ENCODE measurements around the gene PRKAG3. TPM values are rescaled to one million over a fixed set of nuclear protein-coding genes. Genes with fewer than 3 reads are reported as not detected.

Gene PRKAG3
- total and polyA plus RNA-seq, 2 donors (not counting 1 experiment from before 2014, with no cell fraction given): not detected

DNA sequence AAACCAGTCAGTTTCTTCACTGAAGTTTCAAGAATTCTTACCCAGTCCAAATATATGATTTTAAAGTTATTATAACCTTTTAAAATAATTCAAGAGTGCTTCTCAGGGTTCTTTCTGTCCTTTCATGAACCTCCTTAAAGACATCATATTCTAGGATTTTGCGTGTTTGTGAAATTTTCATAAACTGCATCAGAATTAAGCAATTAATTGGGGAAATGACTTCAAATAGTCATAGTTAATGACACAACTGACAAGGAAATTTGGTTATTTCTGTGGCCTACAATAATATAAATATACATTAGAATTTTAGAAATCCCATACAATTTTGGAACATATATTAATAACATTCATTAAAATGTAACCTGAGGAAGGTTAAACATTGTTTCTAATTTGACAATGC, 39.2 kb downstream of the PRKAG3 start:
- CTCF ChIA-PET: no interaction called here

DNA sequence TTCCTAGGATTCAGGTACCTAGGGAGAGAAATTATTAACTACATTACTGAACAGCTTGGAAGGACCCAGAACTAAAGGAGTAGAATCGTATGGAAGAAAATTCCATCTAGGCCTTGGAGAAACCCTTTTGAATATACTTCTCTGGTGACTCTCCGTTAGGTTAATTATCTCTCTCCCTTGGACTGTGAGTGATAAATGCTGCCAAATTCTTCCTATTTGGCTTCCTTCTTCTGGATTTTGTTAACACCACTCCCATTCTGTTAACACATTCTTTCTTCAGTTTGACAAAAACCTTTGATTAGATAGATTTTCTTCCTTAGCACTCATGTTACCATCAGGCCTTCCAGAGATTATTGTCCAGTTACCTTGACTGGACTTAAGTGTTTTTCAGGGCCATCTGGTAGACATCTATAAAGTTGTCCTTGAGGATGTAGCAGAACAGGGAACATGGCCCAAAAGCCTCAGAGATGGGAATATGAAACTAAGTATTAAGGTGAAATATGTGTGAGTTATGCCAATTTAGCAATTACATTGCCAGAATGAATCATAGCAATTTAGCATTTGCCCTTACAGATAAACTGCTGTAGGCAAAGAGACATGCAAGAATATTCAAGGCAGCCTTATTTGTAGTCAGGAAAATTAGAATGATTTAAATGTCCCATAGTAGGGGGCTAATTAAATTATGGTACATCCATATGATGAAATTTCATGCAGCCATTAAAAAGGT, 42.9 kb downstream of the PRKAG3 start:
- Histone ChIP-seq H3K9me3 (ENCODE audit: control extremely low read depth in 1 of 3, control insufficient read depth in 2 of 3, insufficient read depth in 1 of 3, low read length in 2 of 3) (no peaks in the 10 kb centered on the region), H2AFZ (ENCODE audit: insufficient read depth, low read depth, low read length, poor library complexity, severe bottlenecking) (no peak overlapping the region), H4K20me1 (ENCODE audit: control insufficient read depth, insufficient read depth, low read length, poor library complexity, severe bottlenecking) (no peaks in the 10 kb centered on the region), H3K27me3 (replicated peaks in 1 of 4; ENCODE audit: control extremely low read depth in 1 of 4, control insufficient read depth in 3 of 4, insufficient read depth in 4 of 4, low read length in 3 of 4) (peaks cover 0 to 13% (median under 1%) of the 10 kb centered on the region in 4 experiments), H3K79me2 (ENCODE audit: control insufficient read depth, insufficient read depth, low read length) (no peaks in the 10 kb centered on the region), H3K4me3 (ENCODE audit: control extremely low read depth in 1 of 5, extremely low read depth in 1 of 5, insufficient read depth in 1 of 5, low read depth in 2 of 5, low read length in 4 of 5) (no peak overlapping the region), H3K36me3 (replicated peaks in 1 of 2; ENCODE audit: control extremely low read depth in 1 of 2, control insufficient read depth in 1 of 2, extremely low read depth in 1 of 2, insufficient read depth in 2 of 2, low read length in 1 of 2) (no peaks in the 10 kb centered on the region), H3K9ac (ENCODE audit: low read length) (no peak overlapping the region), H3K27ac (ENCODE audit: low read length in 2 of 2) (no peak overlapping the region), H3K4me2 (replicated peaks; ENCODE audit: low read depth, low read length, poor library complexity, severe bottlenecking) (no peak overlapping the region), H3K4me1 (ENCODE audit: control insufficient read depth in 2 of 2, insufficient read depth in 2 of 2, low read length in 2 of 2) (no peaks in the 10 kb centered on the region)
- Mint-ChIP-seq H3K4me3 (no peak overlapping the region), H3K9me3 (ENCODE audit: insufficient read depth) (peaks cover 4% of the 10 kb centered on the region), H3K4me1 (no peaks in the 10 kb centered on the region), H3K27me3 (peaks cover 31% of the 10 kb centered on the region), H3K27ac (no peak overlapping the region)
- DNase-seq (no peak), ATAC-seq (ENCODE audit: low read depth) (no peak)
- ChIA-PET POLR2A (no interaction called here), CTCF (no interaction called here)
- TF ChIP-seq, protein P1, sequence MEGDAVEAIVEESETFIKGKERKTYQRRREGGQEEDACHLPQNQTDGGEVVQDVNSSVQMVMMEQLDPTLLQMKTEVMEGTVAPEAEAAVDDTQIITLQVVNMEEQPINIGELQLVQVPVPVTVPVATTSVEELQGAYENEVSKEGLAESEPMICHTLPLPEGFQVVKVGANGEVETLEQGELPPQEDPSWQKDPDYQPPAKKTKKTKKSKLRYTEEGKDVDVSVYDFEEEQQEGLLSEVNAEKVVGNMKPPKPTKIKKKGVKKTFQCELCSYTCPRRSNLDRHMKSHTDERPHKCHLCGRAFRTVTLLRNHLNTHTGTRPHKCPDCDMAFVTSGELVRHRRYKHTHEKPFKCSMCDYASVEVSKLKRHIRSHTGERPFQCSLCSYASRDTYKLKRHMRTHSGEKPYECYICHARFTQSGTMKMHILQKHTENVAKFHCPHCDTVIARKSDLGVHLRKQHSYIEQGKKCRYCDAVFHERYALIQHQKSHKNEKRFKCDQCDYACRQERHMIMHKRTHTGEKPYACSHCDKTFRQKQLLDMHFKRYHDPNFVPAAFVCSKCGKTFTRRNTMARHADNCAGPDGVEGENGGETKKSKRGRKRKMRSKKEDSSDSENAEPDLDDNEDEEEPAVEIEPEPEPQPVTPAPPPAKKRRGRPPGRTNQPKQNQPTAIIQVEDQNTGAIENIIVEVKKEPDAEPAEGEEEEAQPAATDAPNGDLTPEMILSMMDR (IDR thresholded peaks at IDR 0.05): no peak
- TF ChIP-seq EZH2 (IDR thresholded peaks at IDR 0.05; ENCODE audit: borderline replicate concordance, insufficient read depth, low read depth, low read length, poor library complexity, severe bottlenecking): no peak
- no CpG with 5 or more reads among the region's 2 CpGs for WGBS (ENCODE audit: insufficient coverage)
- intact Hi-C loops (cut with micrococcal nuclease): no loop called here

More for the DNA sequence above, 39.2 kb downstream of the PRKAG3 start:
- H2AFZ ChIP-seq (ENCODE audit: insufficient read depth, low read depth, low read length, poor library complexity, severe bottlenecking): no peak overlapping the region
- H3K27ac ChIP-seq (ENCODE audit: low read length in 2 of 2): no peak overlapping the region
- no peaks in the 10 kb centered on the region for H3K9me3 ChIP-seq (ENCODE audit: control extremely low read depth in 1 of 3, control insufficient read depth in 2 of 3, insufficient read depth in 1 of 3, low read length in 2 of 3)
- no peaks in the 10 kb centered on the region for H3K36me3 ChIP-seq (replicated peaks in 1 of 2; ENCODE audit: control extremely low read depth in 1 of 2, control insufficient read depth in 1 of 2, extremely low read depth in 1 of 2, insufficient read depth in 2 of 2, low read length in 1 of 2)
- Mint-ChIP-seq H3K27ac (no peak overlapping the region), H3K9me3 (ENCODE audit: insufficient read depth) (peaks cover 4% of the 10 kb centered on the region), H3K4me3 (no peak overlapping the region), H3K4me1 (no peaks in the 10 kb centered on the region), H3K27me3 (peaks cover 40% of the 10 kb centered on the region)
- TF ChIP-seq, protein P1 (IDR thresholded peaks at IDR 0.05): no peak
- no peak for TF ChIP-seq EZH2 (IDR thresholded peaks at IDR 0.05; ENCODE audit: borderline replicate concordance, insufficient read depth, low read depth, low read length, poor library complexity, severe bottlenecking)
- intact Hi-C loops (cut with micrococcal nuclease): no loop called here
- POLR2A ChIA-PET: no interaction called here
- H3K27me3 ChIP-seq (replicated peaks in 1 of 4; ENCODE audit: control extremely low read depth in 1 of 4, control insufficient read depth in 3 of 4, insufficient read depth in 4 of 4, low read length in 3 of 4): peaks cover 0 to 11% (median 0%) of the 10 kb centered on the region in 4 experiments
- H3K4me2 ChIP-seq (replicated peaks; ENCODE audit: low read depth, low read length, poor library complexity, severe bottlenecking): no peak overlapping the region
- no CpG with 5 or more reads among the region's 1 CpG for WGBS (ENCODE audit: insufficient coverage)
- no peak overlapping the region for H3K4me3 ChIP-seq (ENCODE audit: control extremely low read depth in 1 of 5, extremely low read depth in 1 of 5, insufficient read depth in 1 of 5, low read depth in 2 of 5, low read length in 4 of 5)
- no peak for DNase-seq
- H3K4me1 ChIP-seq (ENCODE audit: control insufficient read depth in 2 of 2, insufficient read depth in 2 of 2, low read length in 2 of 2): no peaks in the 10 kb centered on the region
- no peak overlapping the region for H3K9ac ChIP-seq (ENCODE audit: low read length)
- no peak for ATAC-seq (ENCODE audit: low read depth)
- H4K20me1 ChIP-seq (ENCODE audit: control insufficient read depth, insufficient read depth, low read length, poor library complexity, severe bottlenecking): no peaks in the 10 kb centered on the region
- no peaks in the 10 kb centered on the region for H3K79me2 ChIP-seq (ENCODE audit: control insufficient read depth, insufficient read depth, low read length)

Data from B cell (primary cell).